GM19193 (cell line): ENCODE measurements around the gene PPP1R9A.

Experiments used
- POLR2A ChIP-seq: IDR thresholded peaks from 4 replicates; pipeline ENCODE4 v1.6.1; 2011; ENCODE audit not compliant: insufficient read depth, insufficient read length; ENCODE audit errors: extremely low read depth

Gene PPP1R9A

GRCh38 chr7:94998266-94999068, 91.1 kb downstream of the PPP1R9A start:
- TF ChIP-seq POLR2A: no peak

GRCh38 chr7:94999069-94999351, 91.6 kb downstream of the PPP1R9A start:
- TF ChIP-seq POLR2A: no peak

GRCh38 chr7:95001258-95001657, 93.9 kb downstream of the PPP1R9A start:
- TF ChIP-seq POLR2A: no peak

- TF ChIP-seq POLR2A: no peak
These were observed 94.6 kb downstream of the PPP1R9A start for GRCh38 chr7:95001815-95002561.

- no peak for TF ChIP-seq POLR2A
These were observed 95.4 kb downstream of the PPP1R9A start for GRCh38 chr7:95002775-95003174.

- no peak for TF ChIP-seq POLR2A
These were observed 97.3 kb downstream of the PPP1R9A start for GRCh38 chr7:95004618-95005247.

GRCh38 chr7:95006010-95006409, 98.6 kb downstream of the PPP1R9A start:
- no peak for TF ChIP-seq POLR2A

GRCh38 chr7:95011146-95011928, 103.9 kb downstream of the PPP1R9A start:
- no peak for TF ChIP-seq POLR2A

GRCh38 chr7:95011995-95012394, 104.6 kb downstream of the PPP1R9A start:
- no peak for TF ChIP-seq POLR2A

- TF ChIP-seq POLR2A: no peak
These were observed 110.6 kb downstream of the PPP1R9A start for GRCh38 chr7:95018021-95018420.

GRCh38 chr7:95026018-95026417, 118.6 kb downstream of the PPP1R9A start:
- no peak for TF ChIP-seq POLR2A

- TF ChIP-seq POLR2A: no peak
These were observed 119.2 kb downstream of the PPP1R9A start for GRCh38 chr7:95026421-95027072.

- TF ChIP-seq POLR2A: no peak
These were observed 120.0 kb downstream of the PPP1R9A start for GRCh38 chr7:95027234-95027872.

- TF ChIP-seq POLR2A: no peak
These were observed 121.3 kb downstream of the PPP1R9A start for GRCh38 chr7:95028683-95029082.
